GM18526 (cell line): Measurements from ENCODE around the gene RPL3.

Experiments
- POLR2A ChIP-seq: IDR thresholded peaks from 3 replicates; pipeline ENCODE4 v1.6.1; 2011; ENCODE audit not compliant: insufficient read length; ENCODE audit errors: extremely low read depth

RPL3 gene

DNA sequence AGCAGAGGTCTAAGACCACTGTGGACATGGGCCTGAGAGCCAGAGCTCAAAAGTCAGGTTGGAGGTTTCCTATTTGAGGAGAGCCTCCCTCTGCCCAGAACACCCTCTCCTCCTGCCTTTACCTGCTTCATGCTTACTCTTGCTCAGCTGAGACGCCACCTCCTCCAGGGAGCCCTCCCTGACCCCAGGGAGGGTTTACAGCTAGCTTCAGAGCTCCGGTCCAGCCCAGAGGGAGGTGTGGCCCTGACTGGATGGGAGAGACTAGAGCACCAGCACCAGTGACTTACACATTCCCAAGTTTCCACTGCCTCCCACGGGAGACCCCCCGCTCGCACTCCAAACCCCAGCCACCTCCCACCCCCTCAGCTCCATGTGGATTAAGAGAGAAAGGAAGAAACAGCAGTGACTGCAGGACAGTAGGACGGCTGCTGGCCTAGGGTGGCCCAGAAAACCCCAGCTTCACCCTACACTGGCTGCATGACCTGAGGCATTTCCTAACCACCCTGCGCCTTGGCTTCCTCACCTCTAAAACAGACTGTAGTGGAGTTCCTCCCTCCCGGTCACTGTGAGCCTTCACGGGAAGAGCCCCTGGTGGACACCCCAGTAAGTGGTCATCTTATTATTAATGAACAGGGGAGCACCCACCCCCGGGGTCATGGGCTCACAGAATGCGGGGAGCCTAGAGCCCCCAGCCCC lies 50.2 kb downstream of the RPL3 start:
- TF ChIP-seq POLR2A, result no peak

DNA sequence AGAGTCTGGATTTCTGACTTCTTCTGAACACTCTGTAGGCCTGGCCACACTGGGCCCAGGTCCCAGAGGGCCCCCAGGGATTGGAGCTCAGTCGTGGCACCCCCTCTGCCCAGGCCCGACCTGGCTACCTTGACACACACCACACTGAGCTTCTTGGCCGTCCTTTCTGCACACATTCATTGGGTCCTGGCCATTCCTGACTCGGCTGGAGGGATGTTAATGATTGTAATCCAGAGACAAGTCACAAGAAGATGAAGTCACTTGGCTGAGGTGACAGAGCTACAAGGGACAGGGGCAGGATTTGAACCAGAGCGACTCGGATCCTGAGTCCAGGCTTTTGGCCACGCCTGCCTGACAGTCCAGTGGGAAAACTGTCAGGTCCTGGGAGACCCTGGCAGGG lies 50.8 kb downstream of the RPL3 start:
- no peak for TF ChIP-seq POLR2A

DNA sequence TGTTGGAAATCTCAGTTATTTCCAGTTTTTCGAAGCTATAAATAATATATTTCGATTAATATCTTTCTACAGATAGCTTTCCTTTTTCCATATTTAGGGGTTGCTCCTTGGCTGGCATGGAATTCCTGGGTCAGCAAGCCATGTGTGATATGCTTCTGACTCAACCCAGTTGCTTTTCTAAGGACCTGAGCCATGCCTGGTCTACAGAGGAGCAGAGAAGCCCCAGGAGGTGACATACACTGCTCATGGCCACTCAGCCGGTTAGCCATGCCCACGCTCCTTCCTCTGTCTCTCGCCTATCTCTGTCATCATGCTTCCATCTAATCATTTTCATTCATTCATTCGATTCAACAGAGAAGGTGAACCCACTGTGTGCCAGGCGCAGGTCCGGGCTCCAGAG lies 51.4 kb downstream of the RPL3 start:
- TF ChIP-seq POLR2A, result no peak

DNA sequence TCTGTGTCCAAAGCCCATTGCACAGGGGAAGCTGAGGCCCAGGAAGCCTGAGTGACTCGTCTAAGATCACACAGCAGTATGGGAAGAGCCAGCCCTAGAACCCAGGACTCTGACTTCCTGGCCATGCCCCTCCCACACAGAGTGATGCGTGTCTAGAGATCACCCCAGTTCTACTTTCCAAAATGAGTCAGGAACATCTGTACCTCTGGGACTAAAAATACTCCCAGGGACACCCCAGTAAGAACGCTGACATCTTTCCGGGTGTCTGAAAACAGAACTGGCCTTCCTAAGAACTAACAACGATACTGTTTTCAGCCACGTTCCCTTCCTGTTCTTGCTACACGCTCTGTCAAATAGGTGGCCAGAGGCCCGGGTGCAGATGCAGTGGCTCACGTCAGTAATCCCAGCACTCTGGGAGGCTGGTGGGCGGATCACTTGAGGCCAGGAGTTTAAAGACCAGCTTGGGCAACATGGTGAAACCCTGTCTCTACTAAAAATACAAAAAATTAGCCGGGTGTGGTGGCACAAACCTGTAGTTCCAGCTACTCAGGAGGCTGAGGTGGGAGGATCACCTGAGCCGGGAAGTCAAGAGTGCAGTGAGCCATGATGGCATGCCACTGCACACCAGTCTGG lies 52.9 kb downstream of the RPL3 start:
- TF ChIP-seq POLR2A, result no peak

DNA sequence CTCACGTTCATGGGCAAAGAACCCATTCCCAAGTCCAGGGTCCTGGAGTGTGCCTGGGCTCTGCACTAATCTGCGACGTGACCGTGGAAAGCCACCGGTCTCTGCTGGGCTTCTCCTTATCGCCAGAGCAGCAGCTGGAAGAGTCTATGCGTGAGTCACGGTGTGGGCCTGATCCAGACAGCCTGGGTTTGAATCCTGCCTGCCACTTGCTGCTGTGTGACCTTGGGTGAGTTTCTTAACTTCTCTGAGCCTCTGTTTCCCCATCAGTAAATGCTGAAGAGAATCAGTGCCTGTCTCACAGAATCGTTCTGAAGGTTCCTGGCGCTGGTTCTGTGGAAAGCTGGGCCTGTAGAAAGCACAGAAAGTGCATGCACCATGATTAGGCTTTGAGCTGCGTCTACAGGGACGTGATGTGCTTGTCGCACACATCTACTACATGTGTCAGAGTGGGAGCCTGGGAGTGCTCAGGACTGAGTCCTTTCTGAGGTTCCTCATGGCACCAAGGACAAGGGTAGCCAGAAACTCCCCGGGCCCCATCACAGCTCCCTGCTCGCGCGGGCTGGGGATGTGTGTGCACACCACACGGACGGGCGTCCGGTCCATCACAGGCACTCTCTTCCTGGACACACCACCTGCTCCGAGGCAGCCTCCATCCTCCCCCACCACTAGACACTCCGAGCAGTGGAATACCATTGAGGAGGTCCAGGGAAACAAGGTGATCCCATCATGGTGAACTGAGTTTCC lies 54.1 kb downstream of the RPL3 start:
- TF ChIP-seq POLR2A, result no peak

DNA sequence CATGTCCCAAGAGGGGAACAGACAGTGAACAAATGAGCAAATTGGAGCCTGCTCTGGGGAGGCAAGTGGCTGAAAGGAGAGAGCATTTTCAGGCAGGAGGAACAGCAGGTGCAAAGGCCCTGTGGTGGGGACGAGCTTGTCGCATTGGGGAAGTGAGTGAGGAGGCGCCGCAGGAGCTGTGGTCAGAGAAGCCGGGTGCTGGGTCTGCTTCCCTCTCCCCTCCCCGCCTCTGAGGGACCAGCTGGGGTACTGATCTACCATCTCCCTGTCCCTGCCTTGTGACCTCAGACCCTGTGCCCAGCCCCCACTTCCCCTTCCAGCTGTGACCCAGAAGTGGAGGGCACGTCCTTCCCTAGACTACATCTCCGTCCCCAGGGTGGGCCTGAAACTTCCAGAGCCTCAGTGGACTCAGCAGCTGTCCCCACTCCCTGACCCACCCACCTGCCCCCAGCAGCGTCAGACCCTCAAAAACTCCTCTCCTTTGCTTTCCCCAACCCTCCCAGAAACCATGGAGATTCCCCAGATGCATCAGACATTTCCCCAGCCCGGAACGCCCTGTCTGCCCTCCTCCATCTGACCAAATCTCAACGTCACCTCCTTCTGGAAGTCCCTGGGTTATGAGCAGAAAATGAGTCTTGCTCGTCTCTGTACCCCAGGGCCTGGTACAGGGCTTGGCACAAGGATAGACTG lies 54.9 kb downstream of the RPL3 start:
- no peak for TF ChIP-seq POLR2A

DNA sequence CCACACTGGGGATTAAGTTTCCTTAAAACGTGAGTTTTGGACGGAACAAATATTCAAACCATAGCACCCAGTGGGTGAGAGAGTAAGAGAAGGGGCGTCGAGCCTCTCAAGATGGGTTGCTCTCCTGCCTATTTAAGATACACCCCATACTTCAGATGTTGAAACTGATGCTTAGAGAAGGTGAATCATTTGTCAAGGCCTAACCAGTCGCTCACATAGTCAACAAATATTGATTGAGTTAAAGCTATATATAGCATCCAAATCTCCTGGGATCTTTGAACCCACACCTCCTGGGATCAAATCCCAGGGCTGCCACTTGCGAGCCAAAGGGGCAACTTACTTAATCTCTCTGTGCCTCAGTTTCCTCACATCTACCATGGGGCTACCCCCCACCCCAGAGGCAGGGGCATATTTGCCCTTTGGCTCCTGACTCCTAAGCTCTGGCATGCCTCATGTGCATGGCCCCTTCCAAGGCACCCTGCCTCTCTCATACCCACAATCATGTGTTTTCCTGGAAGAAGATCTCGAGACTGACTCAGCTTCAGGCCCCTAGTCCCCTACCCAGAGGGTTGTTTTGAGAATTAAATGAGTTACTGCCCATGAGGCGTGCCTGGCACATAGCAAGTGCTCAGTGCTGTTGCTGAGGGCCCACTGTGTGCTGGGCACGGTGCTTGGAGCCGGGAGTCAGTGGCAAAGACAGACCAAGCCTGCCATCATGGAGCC lies 55.6 kb downstream of the RPL3 start:
- TF ChIP-seq POLR2A, result no peak
